ENCODE data around the gene CTPS2. TPM values are rescaled to one million over a fixed set of nuclear protein-coding genes. Genes with fewer than 3 reads are reported as not detected.

CTPS2 gene
- total RNA-seq: 5.8 and 15.3 TPM in 2 replicates

GRCh38 chrX:16712548-16713155, at the start of gene CTPS2:
CTPS2 (minus strand) TSS chrX:16712669; CDS start chrX:16702902, 9,767 bp downstream.

GRCh38 chrX:16719334-16720084, 7.0 kb upstream of the CTPS2 start, which contains the start of gene SYAP1:
SYAP1 (plus strand) TSS chrX:16719612; CDS start chrX:16719725, 113 bp downstream.

GRCh38 chrX:16649858-16650257, 62.6 kb downstream of the CTPS2 start, which contains the start of gene S100G:
S100G (plus strand) TSS chrX:16650158; CDS start chrX:16651007, 849 bp downstream.

Other genes starting within 250 kb of the CTPS2 start
- not detected in 2 replicates for gene S100G, start 62.5 kb downstream of the CTPS2 start, total RNA-seq
- gene SYAP1, start 6.9 kb upstream of the CTPS2 start, total RNA-seq: 24.3 and 45.8 TPM in 2 replicates
- 14.4 and 26.6 TPM in 2 replicates for gene TXLNG, start 73.8 kb upstream of the CTPS2 start, total RNA-seq
- gene RBBP7, start 157.7 kb upstream of the CTPS2 start, total RNA-seq: 108 and 144 TPM in 2 replicates
- gene REPS2, start 234.0 kb upstream of the CTPS2 start, total RNA-seq: 0.68 and 3.6 TPM in 2 replicates

Measured in nasal cavity respiratory epithelium epithelial cell of viscerocranial mucosa (primary cell).